Upper lobe of left lung (tissue), 6 donors: ENCODE data around the gene PLD5. TPM values are rescaled to one million over a fixed set of nuclear protein-coding genes. Genes with fewer than 3 reads are reported as not detected.

Experiments used
- ATAC-seq, 2 donors: fragments of 200-7000 bp; cut with Tn5 transposase; one replicate each; pipeline ENCODE4 v1.9.1; 2022; ENCODE audit warnings: mild to moderate bottlenecking in 2 of 2, moderate library complexity in 2 of 2; ENCODE audit not compliant: low FRiP score in 2 of 2
- DNase-seq, 2 donors: peaks; one replicate each; pipeline ENCODE4 v3.0.0-alpha.2; 2019 to 2020
- H3K27ac ChIP-seq, 4 donors: fragments of 200-600 bp; sonication (generic); one replicate each; pipeline ENCODE4 v1.5.1; 2016 to 2019
- H3K27me3 ChIP-seq, 4 donors: fragments of 200-600 bp; sonication (generic); one replicate each; pipeline ENCODE4 v1.5.1; 2017 to 2019
- H3K36me3 ChIP-seq, 4 donors: fragments of 200-600 bp; sonication (generic); one replicate each; pipeline ENCODE4 v1.5.1; 2016 to 2019
- H3K4me1 ChIP-seq, 4 donors: fragments of 200-600 bp; sonication (generic); one replicate each; pipeline ENCODE4 v1.5.1; 2018 to 2019
- H3K4me3 ChIP-seq, 4 donors: fragments of 200-600 bp; sonication (generic); one replicate each; pipeline ENCODE4 v1.5.1; 2017 to 2019; ENCODE audit warnings: mild to moderate bottlenecking in 2 of 4, moderate library complexity in 1 of 4
- H3K9me3 ChIP-seq, 4 donors: fragments of 200-600 bp; sonication (generic); one replicate each; pipeline ENCODE4 v1.5.1; 2018 to 2019
- CTCF ChIP-seq, 6 experiments: fragments of 450-650 bp in 4 of 6; fragments of 200-600 bp in 2 of 6; sonication (generic) in 2 of 6; IDR thresholded peaks; one replicate each; pipeline ENCODE4 v1.5.1; 2016 to 2019; ENCODE audit warnings: antibody characterized with exemption in 6 of 6
- EP300 ChIP-seq, 4 donors: sonication (generic); formaldehyde crosslinking; IDR thresholded peaks; one replicate each; pipeline ENCODE4 v1.5.1; 2017; ENCODE audit warnings: antibody characterized with exemption in 4 of 4, control low read depth in 2 of 4
- POLR2A ChIP-seq, 4 donors: fragments of 450-650 bp; IDR thresholded peaks; one replicate each; pipeline ENCODE4 v1.5.1; 2016 to 2017; ENCODE audit warnings: antibody characterized with exemption in 4 of 4, mild to moderate bottlenecking in 2 of 4
- POLR2AphosphoS5 ChIP-seq, 2 donors: sonication (generic); formaldehyde crosslinking; IDR thresholded peaks; one replicate each; pipeline ENCODE4 v1.5.1; 2017; ENCODE audit warnings: antibody characterized with exemption in 2 of 2
- WGBS, 2 donors: methylation state at CpG; one replicate each; pipeline ENCODE4 v1.1.5; 2017 to 2018; 5-methylcytosine and 5-hydroxymethylcytosine counted together
- total RNA-seq, 6 donors: library from RNA; depleted of rRNA in 4 of 6; stranded (reverse); fragments of >200 nt in 4 of 6; gene quantifications; one replicate each; pipeline versions ENCODE4 v1.1.0 to v1.2.1, GENCODE V29; 2016 to 2021
- donor health status: DM: no; HTN: no; CAD: no; lungs with moderate emphysema.
- donor health status: DM: no; HTN: yes; CAD: no; lungs with severe emphysema.

Gene PLD5
- total RNA-seq, 6 donors from 2014 or later: under 0.01 to 1.9 (median 0.67) TPM

DNA sequence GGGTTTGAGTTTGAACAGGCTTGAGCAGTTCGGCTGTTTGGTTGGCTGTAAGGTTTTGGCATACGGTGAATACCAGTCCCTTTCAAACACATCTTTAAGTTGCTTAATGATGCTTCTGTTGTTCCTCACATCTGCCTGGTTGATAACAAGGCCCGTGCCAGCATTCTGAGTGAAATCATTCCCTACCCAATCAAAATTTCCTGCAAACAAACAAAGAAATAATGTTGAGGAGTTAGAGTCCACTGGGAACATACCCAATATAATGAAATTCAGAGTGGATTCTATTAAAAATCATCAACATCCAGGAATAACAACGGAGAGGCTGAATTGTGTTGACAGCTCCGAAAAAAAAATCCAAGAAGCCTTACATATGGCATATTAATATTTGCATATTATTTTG is 434.6 kb downstream of the PLD5 start:
- H3K36me3 ChIP-seq: no peaks in the 10 kb centered on the region
- no peak for TF ChIP-seq CTCF (IDR thresholded peaks at IDR 0.05)
- TF ChIP-seq EP300 (IDR thresholded peaks at IDR 0.05): no peak
- no peak for TF ChIP-seq POLR2AphosphoS5 (IDR thresholded peaks at IDR 0.05)
- no peak for TF ChIP-seq POLR2A (IDR thresholded peaks at IDR 0.05)
- WGBS, 2 donors: 67 to 77% methylated on average over 5 of the region's 5 CpGs
- H3K27me3 ChIP-seq: no peaks in the 10 kb centered on the region
- ATAC-seq: no peak
- H3K27ac ChIP-seq: no peak overlapping the region
- no peak for DNase-seq
- H3K9me3 ChIP-seq: no peaks in the 10 kb centered on the region
- H3K4me1 ChIP-seq: no peaks in the 10 kb centered on the region
- no peak overlapping the region for H3K4me3 ChIP-seq

DNA sequence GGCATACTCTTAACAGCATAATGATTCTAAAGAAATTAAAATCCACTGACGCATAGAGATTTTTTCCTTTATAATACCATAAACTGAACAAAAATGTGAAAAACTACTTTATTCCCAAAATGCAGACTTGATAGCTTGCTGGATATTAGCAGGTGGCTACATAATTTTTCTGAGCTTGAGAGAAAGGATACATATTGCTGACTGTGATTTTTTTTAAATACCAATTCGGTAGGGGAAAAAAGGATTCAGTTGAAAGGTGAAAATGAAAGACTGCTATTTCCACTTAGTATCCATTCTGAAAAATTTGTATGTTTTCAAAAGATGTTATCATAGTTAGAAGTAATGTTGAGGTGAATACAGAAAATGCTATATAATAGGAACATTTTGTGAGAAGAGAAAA is 435.6 kb downstream of the PLD5 start:
- Histone ChIP-seq H3K27ac (no peak overlapping the region), H3K4me1 (no peaks in the 10 kb centered on the region), H3K36me3 (no peaks in the 10 kb centered on the region), H3K27me3 (no peaks in the 10 kb centered on the region), H3K4me3 (no peak overlapping the region), H3K9me3 (no peaks in the 10 kb centered on the region)
- 88 to 89% methylated on average over 2 of the region's 2 CpGs for WGBS, 2 donors
- ATAC-seq (no peak), DNase-seq (no peak)
- TF ChIP-seq POLR2AphosphoS5 (IDR thresholded peaks at IDR 0.05): no peak
- no peak for TF ChIP-seq POLR2A (IDR thresholded peaks at IDR 0.05)
- no peak for TF ChIP-seq CTCF (IDR thresholded peaks at IDR 0.05)
- no peak for TF ChIP-seq EP300 (IDR thresholded peaks at IDR 0.05)

DNA sequence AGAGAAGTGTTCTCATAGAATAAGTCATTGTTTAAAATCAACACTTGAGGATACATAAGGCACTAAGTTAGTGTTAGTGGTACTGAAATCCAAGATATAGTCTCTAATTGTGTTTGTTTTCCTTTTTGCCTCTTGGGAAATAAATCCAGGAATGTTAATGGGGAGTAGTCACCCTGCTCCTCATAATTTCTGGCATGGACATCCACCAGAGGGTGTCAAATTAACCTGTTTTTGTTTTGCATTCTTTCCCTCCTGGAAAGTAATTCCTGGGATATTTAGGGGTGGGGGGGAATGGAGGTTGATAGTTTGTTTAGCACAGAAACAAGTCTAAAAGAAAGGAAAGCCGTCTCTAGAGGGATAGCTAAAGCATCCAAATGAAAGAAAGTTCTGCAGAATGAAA is 437.8 kb downstream of the PLD5 start:
- Histone ChIP-seq H3K36me3 (no peaks in the 10 kb centered on the region), H3K4me3 (no peak overlapping the region), H3K4me1 (no peaks in the 10 kb centered on the region), H3K27ac (no peak overlapping the region), H3K27me3 (no peaks in the 10 kb centered on the region), H3K9me3 (no peaks in the 10 kb centered on the region)
- 57 to 68% methylated on average over 1 of the region's 1 CpG for WGBS, 2 donors
- ATAC-seq (no peak), DNase-seq (no peak)
- no peak for TF ChIP-seq POLR2A (IDR thresholded peaks at IDR 0.05)
- TF ChIP-seq EP300 (IDR thresholded peaks at IDR 0.05): no peak
- no peak for TF ChIP-seq POLR2AphosphoS5 (IDR thresholded peaks at IDR 0.05)
- no peak for TF ChIP-seq CTCF (IDR thresholded peaks at IDR 0.05)

GRCh38 chr1:242086093-242086492 is 438.4 kb downstream of the PLD5 start:
- H3K4me3 ChIP-seq: no peak overlapping the region
- H3K36me3 ChIP-seq: no peaks in the 10 kb centered on the region
- TF ChIP-seq POLR2AphosphoS5 (IDR thresholded peaks at IDR 0.05): no peak
- no peak for TF ChIP-seq POLR2A (IDR thresholded peaks at IDR 0.05)
- TF ChIP-seq EP300 (IDR thresholded peaks at IDR 0.05): no peak
- TF ChIP-seq CTCF (IDR thresholded peaks at IDR 0.05): no peak
- 66 to 69% methylated on average over 3 of the region's 3 CpGs for WGBS, 2 donors
- H3K4me1 ChIP-seq: no peaks in the 10 kb centered on the region
- no peaks in the 10 kb centered on the region for H3K27me3 ChIP-seq
- H3K9me3 ChIP-seq: no peaks in the 10 kb centered on the region
- ATAC-seq (no peak), DNase-seq (no peak)
- H3K27ac ChIP-seq: no peak overlapping the region

GRCh38 chr1:242083742-242084141 is 440.8 kb downstream of the PLD5 start:
- ATAC-seq (no peak), DNase-seq (no peak)
- TF ChIP-seq POLR2A (IDR thresholded peaks at IDR 0.05): no peak
- no peak for TF ChIP-seq CTCF (IDR thresholded peaks at IDR 0.05)
- no peak for TF ChIP-seq EP300 (IDR thresholded peaks at IDR 0.05)
- TF ChIP-seq POLR2AphosphoS5 (IDR thresholded peaks at IDR 0.05): no peak
- H3K27ac ChIP-seq: no peak overlapping the region
- H3K4me3 ChIP-seq: no peak overlapping the region
- H3K9me3 ChIP-seq: no peaks in the 10 kb centered on the region
- WGBS, 2 donors: 70 to 80% methylated on average over 2 of the region's 2 CpGs
- H3K36me3 ChIP-seq: no peaks in the 10 kb centered on the region
- H3K4me1 ChIP-seq: no peaks in the 10 kb centered on the region
- H3K27me3 ChIP-seq: no peaks in the 10 kb centered on the region
